SK-N-SH treated with all-trans-retinoic acid at 6 μM for 48 hours (cell line): ENCODE measurements around the gene SIX5.

Source experiments
- BACH2 ChIP-seq: fragments of 250-450 bp; sonication (Bioruptor Pico); IDR thresholded peaks from 2 replicates; pipeline ENCODE4 v1.9.0; 2021; ENCODE audit warnings: mild to moderate bottlenecking, borderline replicate concordance
- GLIS3 ChIP-seq: fragments of 250-450 bp; sonication (Bioruptor Pico); IDR thresholded peaks from 2 replicates; pipeline ENCODE4 v1.5.0; 2020; ENCODE audit warnings: mild to moderate bottlenecking, moderate library complexity
- PATZ1 ChIP-seq: fragments of 250-450 bp; sonication (Bioruptor Pico); IDR thresholded peaks from 2 replicates; pipeline ENCODE4 v1.8.0; 2020; ENCODE audit warnings: mild to moderate bottlenecking, moderate library complexity, borderline replicate concordance
- RARB ChIP-seq: fragments of 250-450 bp; sonication (Bioruptor Pico); IDR thresholded peaks from 2 replicates; pipeline ENCODE4 v1.8.0; 2021; ENCODE audit warnings: mild to moderate bottlenecking, moderate library complexity
- ZFP3 ChIP-seq: fragments of 250-450 bp; sonication (Bioruptor Pico); IDR thresholded peaks from 2 replicates; pipeline ENCODE4 v1.5.0; 2020; ENCODE audit warnings: mild to moderate bottlenecking, moderate library complexity

GRCh38 chr19:45739498-45740439 is 29.3 kb downstream of the SIX5 start:
- TF ChIP-seq GLIS3 (CRISPR knock-in tag) = no peak
- no peak for TF ChIP-seq PATZ1 (CRISPR knock-in tag)
- TF ChIP-seq BACH2 (CRISPR knock-in tag) = no peak
- TF ChIP-seq ZFP3 (CRISPR knock-in tag) = no peak
- TF ChIP-seq RARB (CRISPR knock-in tag) = no peak
